Activated B cell treated with CpG ODN at 0.5 μM for 24 hours (primary cell): ENCODE data around the gene H19. TPM values are rescaled to one million over a fixed set of nuclear protein-coding genes. Genes with fewer than 3 reads are reported as not detected.

Experiments used
- ATAC-seq: fragments of 200-7000 bp; cut with Tn5 transposase; one replicate; pipeline ENCODE4 v1.10.0; 2021; ENCODE audit warnings: low read depth, mild to moderate bottlenecking, moderate library complexity
- CTCF ChIA-PET: fragments of 350-600 bp; sonication (Branson Sonifier 250); formaldehyde crosslinking; loops from one replicate; lab custom pipeline; 2021; ENCODE audit warnings: antibody characterized with exemption; lab: Charles Lee
- POLR2A ChIA-PET: fragments of 350-600 bp; sonication (Branson Sonifier 250); formaldehyde crosslinking; loops from one replicate; lab custom pipeline; 2021; ENCODE audit warnings: antibody characterized with exemption; lab: Charles Lee
- DNase-seq: peaks from one replicate; pipeline ENCODE4 v3.0.0; 2022
- H3K27ac Mint-ChIP-seq: one replicate; pipeline ENCODE4 v1.8.0; 2020; ENCODE audit warnings: mixed read lengths
- H3K27me3 Mint-ChIP-seq: one replicate; pipeline ENCODE4 v1.8.0; 2021; ENCODE audit warnings: mixed read lengths
- H3K36me3 Mint-ChIP-seq: one replicate; pipeline ENCODE4 v1.8.0; 2021; ENCODE audit warnings: low read depth, mixed read lengths
- H3K4me1 Mint-ChIP-seq: one replicate; pipeline ENCODE4 v1.8.0; 2021; ENCODE audit warnings: mixed read lengths
- H3K4me3 Mint-ChIP-seq: one replicate; pipeline ENCODE4 v1.8.0; 2020; ENCODE audit warnings: mild to moderate bottlenecking, mixed read lengths
- H3K9me3 Mint-ChIP-seq: one replicate; pipeline ENCODE4 v1.8.0; 2020; ENCODE audit warnings: mixed read lengths
- intact Hi-C: fragments of 100-400 bp; cut with micrococcal nuclease; formaldehyde crosslinking; loops from one replicate; pipeline ENCODE4 v1.15.1; 2024
- total RNA-seq: library from RNA; stranded (reverse); gene quantifications from 2 replicates; pipeline ENCODE4 v1.2.3, GENCODE V29; 2022
- TF ChIP-seq, protein P1 (sequence below): fragments of 200-600 bp; IDR thresholded peaks from one replicate; pipeline ENCODE4 v1.8.0; 2022; ENCODE audit warnings: antibody characterized with exemption, mild to moderate bottlenecking

The H19 gene
- total RNA-seq, 1 donor from 2014 or later, result not detected

DNA sequence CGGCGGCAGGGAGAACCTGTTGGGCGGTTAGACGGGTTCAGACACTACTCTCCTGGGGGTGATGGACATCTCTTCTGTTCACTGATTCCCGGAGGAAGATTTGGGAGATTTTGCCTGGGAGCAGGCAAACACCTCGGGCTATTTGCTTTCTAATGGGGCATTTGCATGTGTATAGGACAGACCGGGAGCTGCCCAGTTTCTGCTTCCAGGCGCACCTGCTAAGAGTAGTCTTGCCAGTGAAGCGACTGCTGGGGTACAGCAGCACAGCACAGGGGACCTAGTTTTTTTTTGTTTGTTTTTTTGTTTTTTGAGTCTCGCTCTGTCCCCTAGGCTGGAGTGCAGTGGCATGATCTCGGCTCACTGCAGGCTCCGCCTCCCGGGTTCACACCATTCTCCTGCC lies 6.8 kb upstream of the H19 start:
- ChIA-PET POLR2A (no interaction called here), CTCF (interaction anchor here (0.9 kb wide), 1 partner anchor 352 kb away, joined by 3 read pairs; no protein-coding TSS in a partner anchor)
- Mint-ChIP-seq H3K36me3 (no peaks in the 10 kb centered on the region), H3K9me3 (no peaks in the 10 kb centered on the region), H3K4me1 (no peaks in the 10 kb centered on the region), H3K4me3 (no peak overlapping the region), H3K27ac (no peak overlapping the region), H3K27me3 (no peaks in the 10 kb centered on the region)
- intact Hi-C loops, result no loop called here
- ATAC-seq (no peak), DNase-seq (no peak)
- TF ChIP-seq, protein P1, sequence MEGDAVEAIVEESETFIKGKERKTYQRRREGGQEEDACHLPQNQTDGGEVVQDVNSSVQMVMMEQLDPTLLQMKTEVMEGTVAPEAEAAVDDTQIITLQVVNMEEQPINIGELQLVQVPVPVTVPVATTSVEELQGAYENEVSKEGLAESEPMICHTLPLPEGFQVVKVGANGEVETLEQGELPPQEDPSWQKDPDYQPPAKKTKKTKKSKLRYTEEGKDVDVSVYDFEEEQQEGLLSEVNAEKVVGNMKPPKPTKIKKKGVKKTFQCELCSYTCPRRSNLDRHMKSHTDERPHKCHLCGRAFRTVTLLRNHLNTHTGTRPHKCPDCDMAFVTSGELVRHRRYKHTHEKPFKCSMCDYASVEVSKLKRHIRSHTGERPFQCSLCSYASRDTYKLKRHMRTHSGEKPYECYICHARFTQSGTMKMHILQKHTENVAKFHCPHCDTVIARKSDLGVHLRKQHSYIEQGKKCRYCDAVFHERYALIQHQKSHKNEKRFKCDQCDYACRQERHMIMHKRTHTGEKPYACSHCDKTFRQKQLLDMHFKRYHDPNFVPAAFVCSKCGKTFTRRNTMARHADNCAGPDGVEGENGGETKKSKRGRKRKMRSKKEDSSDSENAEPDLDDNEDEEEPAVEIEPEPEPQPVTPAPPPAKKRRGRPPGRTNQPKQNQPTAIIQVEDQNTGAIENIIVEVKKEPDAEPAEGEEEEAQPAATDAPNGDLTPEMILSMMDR, result no peak

DNA sequence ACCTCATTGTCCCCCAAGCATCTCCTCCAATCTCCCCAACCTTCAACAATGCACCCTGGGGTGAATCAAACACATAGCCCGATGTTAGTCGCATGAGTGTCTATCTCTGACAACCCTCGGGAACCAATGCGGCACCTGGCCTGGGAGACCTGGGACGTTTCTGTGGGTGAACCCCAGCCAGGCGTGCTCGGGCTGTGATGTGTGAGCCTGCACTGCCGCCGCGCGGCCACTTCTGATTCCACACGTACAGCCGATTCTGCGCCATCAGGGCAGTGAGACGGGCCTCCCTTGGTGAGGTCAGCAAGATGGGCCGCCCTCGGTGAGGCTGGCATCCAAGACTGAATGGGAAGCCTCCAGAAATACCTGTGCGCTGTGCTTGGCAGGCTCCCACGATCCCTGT lies 5.2 kb upstream of the H19 start:
- intact Hi-C loops, result no loop called here
- TF ChIP-seq, protein P1, result no peak
- no peak overlapping the region for H3K4me3 Mint-ChIP-seq
- DNase-seq (no peak), ATAC-seq (peak; percentile 31)
- no peak overlapping the region for H3K27ac Mint-ChIP-seq
- CTCF ChIA-PET, result interaction anchor here (0.6 to 4.1 kb wide), 5 partner anchors 54 to 350 kb away, joined by 3 to 114 read pairs (median 26); partner anchors contain the start of gene SYT8
- H3K4me1 Mint-ChIP-seq, result no peaks in the 10 kb centered on the region
- POLR2A ChIA-PET, result interaction anchor here (1.5 kb wide), 1 partner anchor 309 kb away, joined by 10 read pairs; no protein-coding TSS in a partner anchor
- H3K27me3 Mint-ChIP-seq, result no peaks in the 10 kb centered on the region
- no peaks in the 10 kb centered on the region for H3K36me3 Mint-ChIP-seq
- H3K9me3 Mint-ChIP-seq, result no peaks in the 10 kb centered on the region

DNA sequence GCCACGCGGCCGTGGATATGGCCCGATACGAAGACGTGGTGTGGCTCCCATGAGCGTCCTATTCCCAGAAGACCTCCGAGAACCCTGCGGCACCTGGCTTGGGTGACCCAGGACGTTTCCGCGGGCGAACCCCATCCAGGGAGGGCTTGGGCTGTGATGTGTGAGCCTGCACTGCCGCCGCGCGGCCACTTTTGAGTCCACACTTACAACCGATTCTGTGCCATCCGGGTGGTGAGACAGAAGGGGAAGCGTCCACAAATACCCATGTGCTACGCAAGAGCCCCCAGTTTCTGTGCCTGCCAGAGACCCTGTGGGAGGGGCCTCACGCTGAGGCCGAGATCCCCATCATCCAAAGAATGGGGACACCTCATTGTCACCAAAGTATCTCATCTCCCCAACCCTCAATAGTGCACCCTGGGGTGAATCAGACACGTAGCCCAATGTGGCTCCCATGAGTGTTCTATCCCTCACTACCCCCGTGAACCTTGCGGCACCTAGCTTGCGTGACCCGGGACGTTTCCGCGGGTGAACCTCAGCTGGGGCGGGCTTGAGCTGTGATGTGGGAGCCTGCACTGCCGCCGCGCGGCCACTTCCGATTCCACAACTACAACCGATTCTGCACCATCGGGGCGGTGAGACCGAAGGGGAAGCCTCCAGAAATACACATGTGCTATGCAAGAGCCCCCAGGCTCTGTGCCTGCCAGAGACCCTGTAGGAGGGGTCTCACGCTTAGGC lies 4.6 kb upstream of the H19 start:
- DNase-seq (no peak), ATAC-seq (peak; percentile 55)
- TF ChIP-seq, protein P1, result no peak
- ChIA-PET CTCF (interaction anchor here (0.6 to 4.1 kb wide), 7 partner anchors 21 to 349 kb away, joined by 3 to 114 read pairs (median 10); partner anchors contain the start of gene SYT8), POLR2A (interaction anchor here (1.5 kb wide), 1 partner anchor 308 kb away, joined by 10 read pairs; no protein-coding TSS in a partner anchor)
- no peak overlapping the region for H3K4me3 Mint-ChIP-seq
- no peaks in the 10 kb centered on the region for H3K36me3 Mint-ChIP-seq
- no peaks in the 10 kb centered on the region for H3K27me3 Mint-ChIP-seq
- H3K27ac Mint-ChIP-seq, result no peak overlapping the region
- no peaks in the 10 kb centered on the region for H3K9me3 Mint-ChIP-seq
- H3K4me1 Mint-ChIP-seq, result no peaks in the 10 kb centered on the region
- intact Hi-C loops, result no loop called here

DNA sequence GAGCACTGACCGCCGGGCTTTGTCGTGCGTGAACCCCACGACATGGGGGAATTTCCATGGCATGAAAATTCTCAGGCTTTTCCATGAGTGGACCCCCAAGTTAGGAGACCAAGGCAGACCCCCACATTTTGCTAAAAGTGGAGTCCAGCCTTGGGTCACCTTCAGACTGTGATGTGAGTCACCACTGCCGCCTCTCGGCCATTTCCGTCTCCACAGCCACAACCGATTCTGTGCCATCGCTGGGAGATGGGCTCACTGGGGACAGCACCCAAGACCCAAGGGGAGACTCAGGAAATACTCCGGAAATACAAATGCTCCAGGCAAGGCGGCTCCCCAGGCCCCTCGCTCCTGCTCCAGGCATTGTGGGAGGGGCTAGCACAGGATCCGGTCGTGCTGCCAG lies 1.2 kb upstream of the H19 start:
- Mint-ChIP-seq H3K4me3 (no peak overlapping the region), H3K9me3 (no peaks in the 10 kb centered on the region), H3K27ac (no peak overlapping the region), H3K36me3 (no peaks in the 10 kb centered on the region), H3K4me1 (no peaks in the 10 kb centered on the region), H3K27me3 (no peaks in the 10 kb centered on the region)
- POLR2A ChIA-PET, result no interaction called here
- intact Hi-C loops, result no loop called here
- CTCF ChIA-PET, result interaction anchor here (0.8 to 4.1 kb wide), 3 partner anchors 116 to 305 kb away, joined by 3 to 26 read pairs (median 3); partner anchors contain the start of gene SYT8
- no peak for DNase-seq
- no peak for ATAC-seq
- TF ChIP-seq, protein P1, result no peak

DNA sequence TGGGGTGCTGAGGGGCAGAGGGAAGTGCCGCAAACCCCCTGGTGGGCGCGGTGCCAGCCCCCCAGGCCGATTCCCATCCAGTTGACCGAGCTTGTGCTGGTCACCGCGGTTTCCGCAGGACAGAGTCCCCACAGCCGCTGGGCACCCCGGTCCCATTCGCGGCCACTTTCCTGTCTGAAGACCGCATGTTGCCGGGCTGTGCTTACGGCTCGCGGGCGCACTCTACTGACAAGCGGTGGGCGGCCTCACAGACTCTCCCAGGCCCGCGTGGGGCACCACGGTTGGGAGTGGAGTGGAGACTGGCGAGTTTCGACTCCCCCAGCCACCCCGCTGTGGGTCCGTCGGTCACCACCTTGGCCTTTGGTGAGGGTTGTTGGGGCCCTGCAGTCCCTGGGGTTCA lies 648 bp upstream of the H19 start:
- DNase-seq, result no peak
- Mint-ChIP-seq H3K27ac (no peak overlapping the region), H3K4me3 (no peak overlapping the region), H3K9me3 (no peaks in the 10 kb centered on the region), H3K36me3 (no peaks in the 10 kb centered on the region), H3K4me1 (no peaks in the 10 kb centered on the region), H3K27me3 (no peaks in the 10 kb centered on the region)
- POLR2A ChIA-PET, result no interaction called here
- TF ChIP-seq, protein P1, result no peak
- intact Hi-C loops, result no loop called here
- ATAC-seq, result peak; percentile 51
- CTCF ChIA-PET, result no interaction called here
